Measurements from ENCODE around the gene EXOC4. TPM values are rescaled to one million over a fixed set of nuclear protein-coding genes. Genes with fewer than 3 reads are reported as not detected.

The EXOC4 gene
- total RNA-seq, 1 donor from 2014 or later, result 66.2 TPM

DNA sequence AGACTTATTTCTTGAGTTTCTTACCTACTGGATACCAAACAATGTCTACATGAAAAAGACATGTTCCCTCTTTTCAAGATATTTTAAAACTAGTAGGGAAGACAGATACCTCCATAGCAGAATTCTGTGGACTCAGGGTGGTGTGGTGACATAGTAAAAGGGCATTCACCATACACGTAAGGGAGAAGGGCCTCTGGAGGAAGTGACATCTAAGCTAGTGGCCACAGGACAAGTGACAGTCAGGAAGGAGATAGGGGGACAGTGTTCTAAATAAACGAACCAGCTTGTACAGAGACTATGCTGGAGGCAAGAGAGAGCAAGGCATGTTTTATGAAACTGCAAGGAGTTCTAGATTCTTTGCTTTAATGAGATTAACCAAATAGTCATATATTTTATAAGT is 552.5 kb downstream of the EXOC4 start:
- no peak for DNase-seq (ENCODE audit: extremely low read depth, low read depth, low spot score)

DNA sequence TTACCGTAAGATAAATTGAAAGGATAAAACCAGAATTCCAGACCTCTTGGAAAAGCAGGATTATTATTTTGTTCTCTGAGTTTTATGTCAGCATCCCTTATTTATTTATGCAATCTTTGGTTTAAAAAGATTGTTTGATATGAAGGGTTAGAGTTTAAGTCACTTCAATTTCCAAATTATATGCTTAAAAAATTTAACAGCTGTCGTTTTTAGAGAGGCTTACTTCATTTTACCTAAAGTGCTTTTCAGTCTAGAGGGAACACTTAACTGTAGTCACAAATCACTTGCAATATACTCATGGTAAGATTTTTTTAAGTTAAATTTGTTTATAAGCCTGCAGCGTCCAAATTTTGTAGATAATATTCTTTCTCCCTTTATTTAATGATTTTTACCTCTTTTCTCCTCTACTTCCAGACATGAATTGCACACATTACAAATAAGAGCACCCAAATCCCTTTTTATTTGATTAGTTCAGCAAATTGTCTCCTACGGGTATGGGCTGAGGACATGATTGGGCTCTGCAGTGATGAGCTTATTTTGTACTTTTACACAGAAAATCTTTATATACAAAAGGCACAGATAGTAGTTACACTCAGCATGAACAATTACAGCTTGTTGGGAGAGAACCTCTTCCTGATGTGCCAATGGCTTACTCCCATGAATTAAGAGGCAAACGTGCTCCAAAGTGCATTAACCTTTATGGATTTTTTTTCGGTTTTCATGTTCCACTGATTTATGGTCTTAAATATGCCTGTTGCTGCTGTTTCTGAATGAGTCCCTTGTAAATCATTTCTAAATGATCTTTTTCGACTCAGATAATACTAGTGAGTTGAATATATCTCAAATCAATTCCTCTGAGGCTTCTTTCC is 555.0 kb downstream of the EXOC4 start:
- no peak for DNase-seq (ENCODE audit: extremely low read depth, low read depth, low spot score)

DNA sequence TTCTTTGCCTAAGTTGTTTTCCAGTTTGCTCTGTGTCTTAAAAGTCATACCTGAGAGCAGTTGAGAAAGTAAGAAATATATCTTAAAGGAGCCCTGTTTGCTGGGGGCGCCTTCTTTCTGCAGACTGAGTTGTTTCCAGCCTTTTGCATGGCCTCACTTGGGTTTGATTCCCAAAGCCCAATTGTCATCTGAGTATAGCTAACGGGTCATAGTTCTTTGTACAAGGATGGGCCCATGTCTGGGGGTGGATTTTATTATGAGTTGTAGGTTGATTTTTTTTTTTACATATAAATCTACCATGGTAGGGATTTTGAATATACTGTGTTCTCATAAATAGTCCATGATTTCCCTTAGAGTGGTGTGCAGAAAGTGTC is 555.6 kb downstream of the EXOC4 start:
- DNase-seq (ENCODE audit: extremely low read depth, low read depth, low spot score), result no peak

DNA sequence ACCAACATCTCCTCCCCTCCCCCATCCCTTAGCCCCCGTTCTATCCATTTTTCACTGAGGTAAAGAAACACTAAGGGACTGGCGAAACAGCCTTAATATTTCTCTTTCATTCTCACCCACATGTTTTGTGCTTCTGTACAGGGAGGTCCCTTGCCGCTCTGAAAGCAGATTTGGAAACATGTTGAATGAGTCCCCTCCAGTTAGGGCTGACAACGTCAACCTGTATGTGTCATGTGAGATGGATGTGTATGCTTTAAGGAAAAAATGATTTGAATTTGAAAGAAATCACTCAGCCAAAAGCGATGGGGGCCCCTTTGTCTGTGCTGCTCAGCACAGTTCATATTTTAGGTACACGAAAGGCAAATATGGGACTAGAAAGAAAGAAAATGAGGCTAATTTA is 560.0 kb downstream of the EXOC4 start:
- no peak for DNase-seq (ENCODE audit: extremely low read depth, low read depth, low spot score)

DNA sequence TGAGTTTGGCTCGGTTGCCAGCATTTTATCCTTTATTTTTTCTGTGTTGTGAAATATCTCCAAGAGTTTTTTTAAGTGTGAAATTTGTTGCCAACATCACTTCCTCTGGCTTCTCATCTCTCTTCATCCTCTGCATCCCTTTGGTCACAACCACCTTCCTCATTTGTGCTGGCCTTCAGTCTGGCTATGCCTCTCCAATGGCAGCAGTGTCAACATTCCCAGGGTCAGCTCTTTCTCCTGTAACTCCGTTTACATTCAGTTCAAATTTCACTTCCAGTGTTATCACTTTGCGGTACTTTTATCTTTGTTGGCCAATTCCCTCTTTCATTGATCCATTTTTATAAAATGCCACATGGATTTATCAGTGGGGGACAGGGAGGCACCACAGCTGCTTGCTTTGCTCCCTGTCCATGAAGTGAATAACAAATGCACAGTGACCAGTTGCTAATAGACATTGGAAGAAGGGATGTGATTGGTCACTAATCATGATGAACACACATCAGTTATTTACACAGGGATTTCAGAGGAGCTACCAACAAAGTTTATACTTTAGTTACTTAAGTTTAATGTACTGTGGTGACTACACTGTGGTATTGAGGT is 562.8 kb downstream of the EXOC4 start:
- DNase-seq (ENCODE audit: extremely low read depth, low read depth, low spot score), result no peak

DNA sequence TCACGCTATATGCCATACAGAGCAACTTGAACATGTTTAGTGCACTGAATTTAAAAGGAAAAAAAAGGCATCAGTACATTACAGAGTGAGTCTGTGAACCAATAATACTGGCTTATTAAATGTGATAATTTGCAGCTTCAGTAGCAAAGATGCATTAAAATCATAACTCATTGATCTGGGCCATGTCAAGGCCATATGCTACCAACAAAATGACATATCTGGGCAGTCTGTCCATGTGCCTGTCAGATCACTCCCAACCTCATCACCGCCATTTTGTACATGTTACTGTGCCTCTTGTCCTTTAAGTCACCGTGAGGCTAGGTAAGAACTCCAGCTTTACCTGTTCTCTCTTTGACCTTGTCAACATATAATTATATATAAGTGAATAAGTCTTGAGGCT is 566.8 kb downstream of the EXOC4 start:
- no peak for DNase-seq (ENCODE audit: extremely low read depth, low read depth, low spot score)

DNA sequence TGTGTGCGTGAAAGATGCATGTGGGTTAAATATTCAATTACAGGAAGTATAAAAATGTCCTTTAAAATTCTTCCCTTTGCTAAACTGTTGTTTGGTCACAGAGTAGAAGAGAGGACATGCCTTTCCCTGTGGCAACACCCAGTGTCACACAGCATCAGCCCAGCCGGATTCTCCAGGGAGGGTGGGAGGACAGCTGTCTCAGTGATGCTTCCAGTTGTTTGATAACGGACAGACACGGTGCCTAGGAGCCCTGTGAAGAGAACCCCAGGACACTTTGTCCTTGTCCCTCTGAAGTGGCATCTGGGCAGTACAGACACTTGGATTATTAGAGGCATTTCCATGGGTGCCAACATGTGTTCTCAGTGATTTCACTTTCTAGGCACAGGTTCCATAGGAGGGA is 567.7 kb downstream of the EXOC4 start:
- DNase-seq (ENCODE audit: extremely low read depth, low read depth, low spot score), result no peak

DNA sequence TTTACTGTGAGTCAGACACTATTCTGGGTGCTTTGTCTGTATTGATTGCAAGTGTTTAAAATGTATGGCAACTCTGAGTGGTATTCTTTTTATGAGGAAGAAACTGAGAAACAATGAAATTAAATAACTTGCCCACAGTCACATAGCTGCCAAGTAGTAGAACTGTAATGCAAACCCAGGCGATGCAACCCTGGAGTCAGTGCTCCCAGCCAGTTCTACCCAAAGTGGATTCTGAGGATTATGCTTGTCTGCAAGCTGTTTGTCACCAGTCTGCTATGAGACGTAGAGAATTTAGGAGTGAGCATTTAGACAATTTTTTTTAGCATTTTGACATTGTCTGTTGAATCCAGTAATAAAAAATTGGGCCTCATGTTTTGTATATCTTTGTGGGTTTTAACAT is 568.3 kb downstream of the EXOC4 start:
- no peak for DNase-seq (ENCODE audit: extremely low read depth, low read depth, low spot score)

DNA sequence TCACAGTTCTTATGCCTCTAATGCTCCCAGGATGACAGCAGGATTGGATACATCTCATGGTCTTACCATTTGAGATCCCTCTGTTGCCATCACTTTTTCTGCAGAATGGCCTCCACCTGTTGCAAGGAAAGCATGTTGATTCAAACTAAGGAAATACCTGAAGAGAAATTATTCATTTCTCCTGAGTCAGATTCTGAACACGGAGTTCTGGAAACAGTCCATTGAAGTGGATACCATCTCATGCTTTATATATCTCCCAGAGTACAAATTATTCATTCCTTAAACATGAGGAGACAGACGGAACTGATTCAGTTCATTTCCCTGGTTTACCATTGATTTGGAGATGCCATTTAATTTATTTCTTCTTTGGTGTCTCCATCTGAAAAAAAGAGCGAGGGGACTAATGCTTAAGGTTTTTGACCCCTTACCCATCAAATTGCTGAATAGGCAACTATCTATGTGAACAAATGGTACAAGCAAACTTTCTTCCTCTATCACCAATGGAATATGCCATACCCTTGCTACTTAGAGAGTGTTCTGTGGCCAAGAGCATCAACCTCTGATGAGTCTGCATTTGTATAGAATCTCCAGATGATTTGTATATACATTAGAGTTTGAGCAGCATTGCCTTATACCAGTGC is 569.2 kb downstream of the EXOC4 start:
- DNase-seq (ENCODE audit: extremely low read depth, low read depth, low spot score), result no peak

DNA sequence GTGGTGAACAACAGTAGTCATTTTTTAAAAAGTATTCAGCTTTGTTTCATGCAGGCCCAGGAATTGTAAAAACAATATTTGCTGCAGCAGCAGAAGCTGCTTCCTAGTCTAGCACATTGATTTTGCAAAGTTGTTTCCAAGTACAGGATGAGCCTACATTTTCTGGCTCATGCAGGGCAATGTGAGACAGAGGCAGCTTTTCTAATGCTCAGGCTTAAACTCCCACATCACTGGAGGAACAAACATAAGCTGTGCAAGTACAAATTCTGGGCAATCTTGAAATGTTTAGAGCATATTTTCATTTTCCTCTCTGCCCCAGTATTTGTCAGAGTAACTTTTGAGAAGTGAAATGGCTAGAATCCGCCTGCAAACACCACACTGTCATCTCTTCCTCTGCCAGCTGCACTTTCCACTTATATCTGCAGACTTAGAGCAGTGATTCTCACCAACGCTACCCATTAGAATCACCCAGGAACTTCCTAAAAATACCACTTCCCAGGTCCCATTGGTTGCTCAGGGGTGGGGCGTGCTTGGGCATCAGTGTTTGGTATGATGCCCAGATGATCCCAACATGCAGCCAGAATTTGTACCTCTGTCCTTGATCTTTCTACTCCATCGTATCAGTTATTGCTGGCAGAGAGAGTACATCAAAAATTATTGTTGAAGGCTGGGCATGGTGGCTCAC is 570.1 kb downstream of the EXOC4 start:
- no peak for DNase-seq (ENCODE audit: extremely low read depth, low read depth, low spot score)

DNA sequence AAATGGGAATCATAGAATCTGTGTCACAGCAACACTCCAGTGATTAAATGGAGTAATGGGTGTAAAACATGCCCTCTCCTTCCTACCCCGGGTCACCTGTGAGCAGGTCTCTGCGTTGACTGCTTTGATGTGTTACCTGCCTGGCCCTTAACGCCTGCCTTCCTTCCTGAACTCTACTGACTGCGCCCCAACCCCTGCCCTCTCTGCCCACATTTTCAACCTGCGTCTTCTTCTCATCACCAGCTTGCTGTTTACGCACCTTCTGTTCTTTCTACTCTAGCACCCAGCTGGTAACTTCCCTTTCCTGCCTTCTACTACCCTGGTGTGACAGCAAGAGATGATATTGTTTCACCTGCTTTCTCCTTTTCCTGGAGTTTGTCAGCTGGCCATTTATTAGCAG is 571.3 kb downstream of the EXOC4 start:
- DNase-seq (ENCODE audit: extremely low read depth, low read depth, low spot score), result no peak

DNA sequence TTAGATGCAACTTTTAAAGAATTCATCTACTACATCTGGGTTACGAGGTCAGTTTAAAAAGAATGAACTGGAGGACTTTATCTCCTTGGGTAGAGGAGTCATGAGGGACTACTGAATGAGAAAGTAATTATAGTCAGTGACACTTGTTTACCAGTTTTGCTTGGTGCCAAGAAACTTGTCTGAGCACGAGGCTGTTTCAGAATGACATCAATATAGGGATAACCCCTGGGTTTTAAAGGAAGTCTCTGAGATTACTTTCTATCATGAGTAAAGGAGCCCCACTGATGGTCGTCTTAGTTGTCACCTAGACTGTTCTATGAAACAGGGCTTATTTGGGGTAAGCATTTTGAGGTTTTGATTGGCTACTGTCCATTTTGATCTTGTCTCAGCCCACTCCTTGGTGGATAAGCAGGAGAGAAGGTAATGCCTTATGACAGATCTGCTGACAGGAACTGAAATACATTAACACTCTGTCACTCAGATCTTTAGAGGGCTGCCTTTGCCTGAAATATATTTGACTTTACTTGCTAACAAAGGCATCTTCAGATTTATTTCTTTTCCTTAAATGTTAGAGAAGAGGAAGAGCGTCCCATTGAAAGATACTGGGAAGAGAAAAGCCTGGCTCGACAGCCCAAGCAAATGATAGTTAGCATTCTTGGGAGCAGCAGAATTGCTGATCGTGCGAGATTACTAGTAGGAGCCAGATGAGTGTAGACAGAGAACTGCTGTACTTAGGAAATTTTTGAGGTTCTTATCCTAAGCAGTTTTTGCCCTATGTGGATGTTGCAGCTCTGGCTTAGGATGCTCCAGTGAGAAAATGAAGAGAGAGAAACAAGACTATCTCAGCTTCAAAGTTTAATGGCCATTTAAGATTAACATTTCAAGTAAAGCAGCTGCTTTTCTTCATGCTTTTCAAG is 575.1 kb downstream of the EXOC4 start:
- no peak for DNase-seq (ENCODE audit: extremely low read depth, low read depth, low spot score)

DNA sequence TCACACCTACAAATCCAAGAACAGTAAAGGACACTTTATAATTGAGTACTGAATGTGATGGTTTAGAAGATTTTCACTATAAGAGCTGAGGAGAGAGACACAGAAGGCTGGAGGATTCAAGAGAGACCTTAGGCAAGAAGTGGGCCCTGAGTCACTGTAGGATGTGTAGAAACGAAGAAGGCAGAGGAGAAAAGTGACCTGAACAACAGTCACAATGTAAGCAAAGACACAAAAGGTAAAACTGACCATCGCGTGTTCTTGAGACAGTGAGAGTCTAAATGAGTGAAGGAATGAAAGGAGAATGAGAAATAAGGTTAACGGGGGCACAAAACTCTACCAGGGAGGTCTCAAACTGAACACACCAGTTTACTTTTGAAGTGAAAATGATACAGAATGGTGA is 576.0 kb downstream of the EXOC4 start:
- DNase-seq (ENCODE audit: extremely low read depth, low read depth, low spot score), result no peak

DNA sequence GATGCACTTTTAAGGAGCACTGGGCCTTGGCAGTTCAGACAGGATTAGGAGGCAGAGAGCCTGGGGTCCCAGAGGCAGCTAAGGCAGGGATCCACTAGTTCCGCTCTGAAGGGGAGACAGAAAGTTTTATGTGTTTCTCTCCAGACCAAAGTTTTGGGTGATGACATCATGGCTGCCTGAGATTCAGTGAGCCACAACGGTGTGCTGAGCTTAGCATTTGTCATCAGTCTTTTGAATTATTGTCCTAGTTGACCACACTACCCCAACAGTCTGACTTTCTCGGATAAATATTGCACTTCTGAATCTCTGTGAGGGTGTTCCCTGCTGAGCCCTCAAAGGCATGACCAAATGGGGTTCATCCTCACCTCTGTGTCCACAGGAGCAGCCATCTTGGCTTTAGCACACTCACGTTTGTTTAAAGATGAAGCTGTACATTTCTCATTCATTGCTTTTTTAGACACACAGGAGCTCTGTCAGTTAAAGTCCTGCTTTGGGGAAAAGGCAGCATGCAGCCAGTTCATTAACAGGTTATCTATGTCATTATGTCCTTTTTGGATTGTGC is 576.5 kb downstream of the EXOC4 start:
- DNase-seq (ENCODE audit: extremely low read depth, low read depth, low spot score), result no peak

DNA sequence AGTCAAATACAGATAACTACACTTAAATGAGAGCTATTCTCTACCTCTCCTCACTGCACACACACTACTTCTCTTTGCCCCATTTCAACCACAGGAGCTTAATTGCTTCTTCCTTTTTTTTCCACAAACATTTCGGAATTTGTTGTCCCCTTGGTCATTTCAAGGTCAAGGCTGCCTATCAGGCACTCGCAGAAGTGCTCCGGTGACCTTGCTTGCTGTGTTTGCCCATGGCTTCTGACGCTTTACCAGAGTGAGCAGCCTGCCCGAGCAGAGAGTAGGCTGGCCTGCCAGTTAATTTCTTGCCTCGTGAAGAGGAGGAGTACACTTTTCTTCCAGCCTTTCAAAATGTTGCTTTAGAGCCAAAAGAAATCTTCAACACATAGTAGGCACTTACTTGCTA is 577.2 kb downstream of the EXOC4 start:
- no peak for DNase-seq (ENCODE audit: extremely low read depth, low read depth, low spot score)

DNA sequence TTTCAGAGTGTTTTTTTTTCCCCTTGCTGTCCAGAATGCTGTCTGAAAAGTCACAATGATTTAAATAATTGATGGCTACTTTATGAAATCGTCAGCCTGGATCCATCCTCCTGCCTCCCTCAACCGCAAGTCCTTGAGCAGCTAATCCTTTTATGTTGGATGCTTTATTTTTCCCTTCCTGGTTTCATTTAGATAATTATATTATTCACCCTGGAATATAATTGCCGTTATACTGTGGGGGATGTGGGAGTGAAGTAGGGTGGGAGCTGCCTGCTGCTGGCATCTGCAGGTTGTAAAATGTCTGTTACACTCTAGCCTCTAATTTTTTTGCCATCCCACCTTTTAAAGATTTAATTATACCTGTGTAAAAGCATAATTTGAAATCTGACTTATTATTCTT is 583.8 kb downstream of the EXOC4 start:
- no peak for DNase-seq (ENCODE audit: extremely low read depth, low read depth, low spot score)

DNA sequence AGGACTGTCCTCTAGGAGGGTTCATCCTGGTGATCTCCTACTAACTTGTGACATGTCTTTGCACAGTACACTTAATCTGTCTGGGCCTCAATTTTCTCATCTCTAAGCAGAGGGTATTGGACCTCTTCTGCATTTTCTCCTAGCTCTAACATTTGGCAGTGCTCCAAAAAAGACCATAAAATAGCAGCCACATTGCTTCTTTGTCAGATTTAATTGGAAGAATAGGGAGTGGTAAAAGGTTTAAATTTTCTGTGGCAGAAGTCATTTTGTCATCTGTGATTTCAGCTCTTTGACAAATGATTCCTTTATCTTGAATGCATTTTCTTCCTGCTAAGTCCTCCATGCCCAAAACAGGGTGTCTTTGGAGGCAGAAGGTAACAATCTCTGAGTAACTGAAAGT is 584.3 kb downstream of the EXOC4 start:
- no peak for DNase-seq (ENCODE audit: extremely low read depth, low read depth, low spot score)

DNA sequence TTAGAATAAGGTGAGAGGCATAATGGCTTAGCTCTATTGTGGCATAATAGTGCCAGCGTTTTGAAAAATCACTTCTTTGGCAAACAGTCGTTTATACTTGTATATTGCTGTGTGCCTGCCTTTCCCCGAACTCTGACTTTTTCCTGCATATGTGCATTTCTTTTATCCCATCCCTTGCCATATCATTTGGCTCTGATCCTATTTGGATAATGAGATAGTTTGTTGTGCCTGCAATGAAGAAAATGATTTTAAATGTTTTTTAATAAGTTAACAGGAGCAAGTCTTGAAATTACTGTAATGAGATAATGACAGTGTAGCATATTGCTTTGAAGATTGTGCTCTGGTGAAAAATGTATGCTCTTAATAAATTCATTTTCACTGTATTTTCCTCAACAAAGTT is 586.2 kb downstream of the EXOC4 start:
- no peak for DNase-seq (ENCODE audit: extremely low read depth, low read depth, low spot score)

DNA sequence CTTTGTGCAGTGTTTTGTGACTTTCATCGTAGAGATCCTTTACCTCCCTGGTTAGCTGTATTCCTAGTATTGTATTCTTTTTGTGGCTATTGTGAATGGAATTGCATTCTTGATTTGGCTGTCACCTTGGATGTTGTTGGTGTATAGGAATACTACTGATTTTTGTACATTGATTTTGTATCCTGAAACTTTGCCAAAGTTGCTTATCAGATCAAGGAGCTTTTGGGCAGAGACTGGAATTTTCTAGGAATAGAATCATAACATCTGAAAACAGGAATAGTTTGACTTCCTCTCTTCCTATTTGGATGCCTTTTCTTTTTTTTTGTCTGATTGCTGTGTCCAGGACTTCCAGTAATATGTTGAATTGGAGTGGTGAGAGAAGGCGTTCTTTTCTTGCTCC is 590.5 kb downstream of the EXOC4 start:
- no peak for DNase-seq (ENCODE audit: extremely low read depth, low read depth, low spot score)

DNA sequence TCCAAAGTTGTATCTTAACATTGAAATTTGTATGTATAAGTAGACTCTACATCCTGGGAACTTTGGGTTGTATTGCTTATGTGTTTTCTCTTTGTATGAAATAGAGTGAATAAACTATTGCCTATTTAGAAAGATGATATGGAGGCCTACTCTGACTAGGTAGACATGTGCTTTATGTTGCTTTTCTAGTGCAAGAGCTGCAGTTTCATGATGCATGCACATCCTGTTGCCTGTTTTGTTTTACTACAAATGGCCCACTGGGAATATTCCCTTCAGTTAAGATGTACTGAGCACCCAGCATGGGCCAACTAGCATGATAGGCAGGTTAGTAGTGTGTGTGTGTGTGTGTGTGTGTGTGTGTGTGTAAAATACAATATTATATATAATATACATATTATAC is 592.1 kb downstream of the EXOC4 start:
- no peak for DNase-seq (ENCODE audit: extremely low read depth, low read depth, low spot score)
